Kidney epithelial cell (primary cell): ENCODE data around the gene MIB1. TPM values are rescaled to one million over a fixed set of nuclear protein-coding genes. Genes with fewer than 3 reads are reported as not detected.

Experiments
- DNase-seq: peaks from one replicate; pipeline ENCODE4 v3.0.0-alpha.2; 2010; ENCODE audit warnings: low read depth
- H3K27me3 ChIP-seq: 2 replicates; pipeline ENCODE4 v1.6.0; 2011; ENCODE audit warnings: low read length; ENCODE audit not compliant: control insufficient read depth, insufficient read depth
- H3K36me3 ChIP-seq: 2 replicates; pipeline ENCODE4 v1.5.1; 2011; ENCODE audit warnings: low read length; ENCODE audit not compliant: control insufficient read depth, insufficient read depth
- H3K4me3 ChIP-seq: 2 replicates; pipeline ENCODE4 v1.5.1; 2011; ENCODE audit warnings: low read depth, mild to moderate bottlenecking, control low read depth, low read length
- CTCF ChIP-seq: IDR thresholded peaks from 2 replicates; pipeline ENCODE4 v1.5.1; 2011; ENCODE audit warnings: mild to moderate bottlenecking, moderate library complexity, low read length, control low read depth, inconsistent platforms; ENCODE audit not compliant: insufficient read depth, poor library complexity, severe bottlenecking
- total RNA-seq: library from RNA; depleted of rRNA; stranded (reverse); fragments of >200 nt; gene quantifications from 2 replicates; pipeline ENCODE4 v1.2.3, GENCODE V29; 2015

Gene MIB1
- total RNA-seq, 1 donor from 2014 or later = 46.7 TPM

GRCh38 chr18:21889570-21889969 is 149.0 kb downstream of the MIB1 start:
- Histone ChIP-seq H3K27me3 (no peaks in the 10 kb centered on the region), H3K4me3 (no peak overlapping the region), H3K36me3 (no peaks in the 10 kb centered on the region)
- no peak for DNase-seq
- no peak for TF ChIP-seq CTCF

- H3K27me3 ChIP-seq = no peaks in the 10 kb centered on the region
- H3K4me3 ChIP-seq = no peak overlapping the region
- no peaks in the 10 kb centered on the region for H3K36me3 ChIP-seq
- DNase-seq = no peak
- TF ChIP-seq CTCF = no peak
These were observed 154.2 kb downstream of the MIB1 start for GRCh38 chr18:21894619-21895367.

- no peak for TF ChIP-seq CTCF
- H3K36me3 ChIP-seq = no peaks in the 10 kb centered on the region
- no peak for DNase-seq
- H3K27me3 ChIP-seq = no peaks in the 10 kb centered on the region
- no peak overlapping the region for H3K4me3 ChIP-seq
These were observed 156.2 kb downstream of the MIB1 start for GRCh38 chr18:21896732-21897336.

- TF ChIP-seq CTCF = peak; percentile 75
- Histone ChIP-seq H3K4me3 (no peak overlapping the region), H3K36me3 (no peaks in the 10 kb centered on the region), H3K27me3 (no peaks in the 10 kb centered on the region)
- DNase-seq = no peak
These were observed 157.2 kb downstream of the MIB1 start for GRCh38 chr18:21897811-21898210.

GRCh38 chr18:21900605-21901352 is 160.2 kb downstream of the MIB1 start:
- DNase-seq = no peak
- no peak for TF ChIP-seq CTCF
- Histone ChIP-seq H3K4me3 (no peak overlapping the region), H3K36me3 (no peaks in the 10 kb centered on the region), H3K27me3 (no peaks in the 10 kb centered on the region)
